HG03457 (cell line): Measurements from ENCODE around the gene COX15.
A peak's percentile ranks its signal among the peaks of the same experiment; 100 is the strongest.
"Not testable (repeated sequence)": the region's sequence is repeated elsewhere in the genome, so short reads cannot be mapped to it uniquely, and the experiment has no call there.

Source experiments
- ATAC-seq: cut with Tn5 transposase; IDR thresholded peaks from one replicate; pipeline ENCODE4 v1.9.1; 2021; ENCODE audit warnings: moderate number of reproducible peaks; ENCODE audit not compliant: unreplicated experiment

COX15 gene

DNA sequence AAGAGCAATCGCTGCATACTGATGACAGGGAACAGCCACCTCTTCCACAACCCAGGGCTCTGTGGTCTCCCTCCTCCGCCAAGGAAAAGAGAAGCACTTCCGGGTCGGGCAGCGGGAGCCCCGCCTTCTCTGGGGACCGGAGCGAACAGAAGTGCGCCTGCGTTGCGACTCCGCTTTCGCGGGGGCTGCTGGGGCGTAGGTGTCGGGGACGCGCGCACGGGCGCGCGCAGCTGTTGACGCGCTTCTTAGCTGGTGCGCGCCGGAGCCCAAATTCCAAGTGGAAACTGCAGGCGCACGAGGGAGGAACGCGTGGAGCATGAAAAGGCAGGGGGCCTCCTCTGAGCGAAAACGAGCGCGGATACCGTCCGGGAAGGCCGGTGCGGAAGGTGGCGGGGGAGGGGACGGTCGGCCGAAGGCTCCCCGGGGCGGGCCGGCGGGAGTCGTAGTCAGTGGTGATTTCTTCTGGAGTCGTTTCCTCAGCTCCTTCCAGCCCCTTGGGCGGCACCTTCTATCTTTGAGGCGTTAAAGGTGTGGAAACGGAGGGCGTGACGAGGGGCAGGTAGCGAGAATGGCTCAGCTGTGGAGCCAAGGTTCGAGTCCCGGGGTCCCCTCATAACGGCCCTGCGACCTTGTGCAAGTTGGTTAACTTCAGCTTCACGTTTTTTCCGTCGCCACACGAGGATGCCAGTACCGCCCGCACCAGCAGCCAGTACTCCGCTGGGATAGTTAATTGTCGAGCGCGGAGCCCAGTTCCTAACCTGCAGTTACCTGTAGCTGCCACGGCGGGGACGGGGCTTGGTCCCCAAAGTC is at the start of gene COX15, which contains the start of gene CUTC:
COX15 (minus strand) TSS at position 95 of the 810 bp plus-strand sequence; CDS start at position 17, 78 bp downstream.
CUTC (plus strand) TSS at position 202 of the 810 bp plus-strand sequence; CDS start at position 317, 115 bp downstream.
- peak; percentile 78 for ATAC-seq

GRCh38 chr10:99779335-99779734 is 47.4 kb upstream of the COX15 start:
- no peak for ATAC-seq

- ATAC-seq: no peak
Measured at GRCh38 chr10:99777918-99778714, 46.2 kb upstream of the COX15 start.

DNA sequence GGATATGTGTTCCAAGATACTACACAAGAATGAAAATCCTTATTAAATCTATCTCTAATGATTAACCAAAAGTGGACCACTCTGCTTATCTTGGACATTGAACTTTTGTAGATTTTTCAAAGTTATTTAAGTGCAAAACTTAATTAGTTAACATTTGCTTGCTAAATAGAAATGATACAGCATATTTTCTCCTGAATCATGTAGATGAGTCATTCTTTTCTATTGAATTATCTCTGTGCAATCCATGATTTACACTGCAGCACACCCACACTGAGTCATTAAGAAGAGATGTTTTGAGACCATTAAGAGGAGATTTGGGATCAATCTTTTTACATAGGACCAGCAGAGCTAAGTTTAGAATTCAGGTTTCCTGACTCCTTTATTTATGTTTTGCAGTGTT is 43.9 kb upstream of the COX15 start:
- no peak for ATAC-seq

- ATAC-seq: no peak
Measured at GRCh38 chr10:99770408-99771045, 38.6 kb upstream of the COX15 start.

GRCh38 chr10:99769706-99770105 is 37.8 kb upstream of the COX15 start:
- no peak for ATAC-seq

DNA sequence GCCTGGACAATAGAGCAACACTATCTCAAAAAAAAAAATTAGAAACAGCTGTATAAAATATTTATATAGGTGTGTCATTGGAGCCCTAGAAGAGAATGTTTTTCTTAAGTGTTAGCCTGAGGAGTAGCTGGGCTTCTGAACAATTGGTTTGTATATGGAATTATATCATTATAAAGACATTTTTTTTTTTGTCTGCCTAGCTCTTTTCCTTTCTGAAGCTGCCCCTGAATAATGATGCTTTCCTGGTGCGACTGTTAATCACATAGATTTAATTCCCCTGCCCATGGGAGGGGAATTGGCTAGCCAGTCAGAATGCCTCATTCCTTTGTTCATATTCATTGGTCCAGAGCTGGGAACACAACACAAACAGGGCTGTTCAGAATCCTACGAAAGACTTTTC is 36.6 kb upstream of the COX15 start:
- ATAC-seq: no peak

DNA sequence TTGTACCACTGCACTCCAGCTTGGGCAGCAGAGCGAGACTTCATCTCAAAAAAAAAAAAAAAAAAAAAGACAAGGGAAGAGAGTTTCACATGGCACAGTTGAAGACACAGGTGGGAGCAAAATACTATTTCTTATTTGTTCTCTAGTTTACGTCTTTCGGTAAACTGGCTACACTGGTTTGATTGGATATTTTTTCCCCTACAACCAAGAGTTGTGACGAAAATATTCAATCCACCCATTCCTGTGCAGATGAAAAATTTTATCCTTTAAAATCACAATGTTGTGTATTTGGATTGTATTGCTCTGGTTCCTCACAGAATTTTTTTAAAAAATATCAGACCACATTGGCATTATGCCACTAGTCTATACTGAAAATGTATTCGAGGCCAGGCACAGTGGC is 36.0 kb upstream of the COX15 start:
- ATAC-seq: no peak

DNA sequence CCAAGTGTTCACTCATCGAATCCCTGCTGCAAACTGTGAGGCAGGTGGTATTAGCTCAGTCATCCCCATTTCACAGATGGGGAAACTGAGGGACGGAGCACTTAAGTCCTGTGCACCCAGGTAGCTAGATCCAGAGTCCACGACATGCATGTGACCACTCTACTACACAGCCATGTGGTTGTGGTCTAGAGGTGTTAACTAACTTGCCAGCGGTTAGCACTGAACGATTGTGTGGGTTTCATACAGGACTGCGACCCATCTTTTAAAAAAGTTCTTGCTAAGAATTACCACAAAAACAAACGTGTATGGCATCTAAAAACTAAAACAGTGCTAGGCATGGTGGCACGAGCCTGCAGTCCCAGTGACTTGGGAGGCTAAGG is 34.4 kb upstream of the COX15 start:
- no peak for ATAC-seq

GRCh38 chr10:99765672-99766301 is 33.9 kb upstream of the COX15 start:
- no peak for ATAC-seq

DNA sequence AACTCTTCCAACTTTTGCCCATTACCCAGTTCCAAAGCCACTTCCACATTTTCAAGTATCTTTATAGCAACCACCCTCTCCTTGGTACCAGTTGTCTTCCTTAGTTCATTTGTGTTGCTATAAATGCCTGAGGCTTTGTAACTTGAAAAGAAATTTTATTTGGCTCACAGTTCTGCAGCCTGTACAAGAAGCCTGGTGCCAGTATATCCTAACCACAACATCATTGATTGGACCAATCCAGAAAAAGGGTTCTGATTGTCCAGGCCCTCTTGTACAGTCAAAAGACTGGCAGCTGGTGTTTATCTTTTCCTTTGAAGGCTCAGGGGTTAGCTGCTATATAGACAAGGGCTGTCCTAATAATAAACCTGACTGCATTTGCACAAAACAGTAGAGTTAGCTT is 29.4 kb upstream of the COX15 start:
- no peak for ATAC-seq

- ATAC-seq: no peak
Measured at GRCh38 chr10:99760321-99760720, 28.4 kb upstream of the COX15 start.

- no peak for ATAC-seq
Measured at GRCh38 chr10:99758211-99758891, 26.4 kb upstream of the COX15 start.

DNA sequence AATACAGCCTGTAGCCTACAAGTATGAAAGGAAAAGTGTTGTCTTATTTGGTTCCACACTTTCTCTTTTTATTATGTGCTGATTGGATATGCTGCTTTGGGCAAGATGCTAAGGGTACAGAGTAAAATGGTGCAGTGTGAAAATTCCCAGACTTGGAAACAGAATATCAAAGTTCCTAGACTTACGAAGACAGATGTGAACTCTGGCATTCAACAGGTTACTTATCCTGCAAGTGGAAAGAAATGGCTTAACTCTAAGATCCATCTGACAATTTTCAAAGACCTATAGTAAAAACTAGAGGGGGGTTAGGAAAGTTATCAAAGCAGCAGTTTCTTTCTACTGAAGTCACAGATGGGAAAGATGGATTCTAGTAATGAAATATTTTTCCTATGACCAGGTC is 24.2 kb upstream of the COX15 start:
- no peak for ATAC-seq

DNA sequence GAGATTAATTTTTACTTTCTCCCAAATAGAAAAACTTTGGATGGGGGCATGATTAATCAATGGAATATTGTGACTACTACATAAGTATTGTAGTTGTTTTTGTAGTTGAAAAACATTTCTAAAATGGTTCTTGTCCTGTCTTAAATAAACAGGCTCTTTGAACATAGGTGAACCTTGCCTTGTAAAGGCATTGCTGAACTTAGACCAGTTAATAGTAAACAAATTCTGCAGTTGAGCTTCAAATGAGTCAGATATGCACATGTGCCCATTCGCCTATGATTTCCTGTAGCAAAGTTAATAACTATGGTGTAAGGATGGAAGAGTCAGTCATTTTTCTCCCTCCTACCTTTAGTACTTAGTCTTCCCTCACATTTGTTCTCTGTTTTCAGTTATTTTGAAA is 22.7 kb upstream of the COX15 start:
- ATAC-seq: no peak

GRCh38 chr10:99750641-99751040 is 18.7 kb upstream of the COX15 start:
- ATAC-seq: no peak

DNA sequence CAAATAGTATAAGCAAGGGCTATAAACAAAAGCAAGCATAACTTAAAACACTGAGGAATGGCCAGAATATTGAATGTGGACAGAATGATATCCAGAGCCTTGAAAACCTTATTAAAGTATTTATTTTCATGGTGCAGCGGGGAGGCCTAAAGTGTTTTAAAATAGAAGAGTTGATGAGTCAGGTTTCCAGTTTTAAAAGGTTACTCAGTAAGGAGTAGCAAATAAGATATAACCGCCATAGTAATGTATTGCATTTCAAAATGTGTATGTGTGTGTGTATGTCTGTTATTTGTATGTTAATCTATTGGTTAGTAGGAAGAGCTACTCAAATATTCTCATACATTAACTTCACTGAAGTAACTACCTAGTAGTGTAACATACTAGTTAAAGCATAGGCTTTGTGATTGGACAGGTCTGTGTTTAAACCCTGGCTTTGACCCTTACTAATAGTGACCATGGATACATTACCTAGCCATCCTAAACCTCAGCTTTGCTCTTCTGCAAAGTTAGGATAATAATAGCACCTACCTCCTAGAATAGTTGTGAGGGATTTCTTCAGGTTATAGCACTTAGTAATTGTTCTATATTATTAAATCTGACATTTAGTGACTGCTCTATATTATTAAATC is 17.0 kb upstream of the COX15 start:
- no peak for ATAC-seq

DNA sequence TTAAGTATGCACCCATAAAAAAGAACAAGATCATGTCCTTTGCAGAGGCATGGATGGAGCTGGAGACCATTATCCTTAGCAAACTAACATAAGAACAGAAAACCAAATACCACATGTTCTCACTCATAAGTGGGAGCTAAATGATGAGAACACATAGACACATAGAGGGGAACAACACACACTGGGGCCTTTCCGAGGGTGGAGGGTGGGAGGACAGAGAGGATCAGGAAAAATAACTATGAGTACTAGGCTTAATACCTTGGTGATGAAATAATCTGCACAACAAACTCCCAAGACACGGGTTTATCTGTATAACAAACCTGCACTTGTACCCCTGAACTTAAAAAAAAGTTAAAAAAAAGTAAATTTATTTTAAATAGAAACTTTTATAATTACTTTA is 14.2 kb upstream of the COX15 start:
- ATAC-seq: not testable (repeated sequence)

- ATAC-seq: no peak
Measured at GRCh38 chr10:99743841-99744240, 11.9 kb upstream of the COX15 start.

- ATAC-seq: no peak
Measured at GRCh38 chr10:99742701-99743100, 10.8 kb upstream of the COX15 start.
